Middle frontal gyrus (tissue), 1 donor: ENCODE measurements around the gene IDH2.
"Not testable (repeated sequence)": the region's sequence is repeated elsewhere in the genome, so short reads cannot be mapped to it uniquely, and the experiment has no call there.

Source experiments
- DNase-seq: peaks from one replicate; pipeline ENCODE4 v3.0.0-alpha.2; 2015; ENCODE audit warnings: low spot score; ENCODE audit errors: extremely low spot score

Gene IDH2

GRCh38 chr15:90101969-90102890 is at the start of gene IDH2:
Gene IDH2 (minus strand): TSS chr15:90102468. CDS start chr15:90102390, 78 bp downstream.
- DNase-seq: peak; percentile 74

GRCh38 chr15:90150551-90150950 is 48.3 kb upstream of the IDH2 start:
- not testable (repeated sequence) for DNase-seq

GRCh38 chr15:90149609-90150340 is 47.5 kb upstream of the IDH2 start:
- no peak for DNase-seq

GRCh38 chr15:90146198-90146761 is 44.0 kb upstream of the IDH2 start:
- DNase-seq: not testable (repeated sequence)

GRCh38 chr15:90145761-90146160 is 43.5 kb upstream of the IDH2 start:
- DNase-seq: no peak

- DNase-seq: no peak
These were observed 43.0 kb upstream of the IDH2 start for GRCh38 chr15:90145259-90145658.

GRCh38 chr15:90143166-90143655 is 40.9 kb upstream of the IDH2 start:
- no peak for DNase-seq

GRCh38 chr15:90142216-90143165 is 40.2 kb upstream of the IDH2 start:
- DNase-seq: no peak

- DNase-seq: no peak
These were observed 39.4 kb upstream of the IDH2 start for GRCh38 chr15:90141646-90142045.

GRCh38 chr15:90139549-90139948 is 37.3 kb upstream of the IDH2 start:
- DNase-seq: not testable (repeated sequence)

GRCh38 chr15:90138071-90138833 is 36.0 kb upstream of the IDH2 start:
- DNase-seq: no peak

- no peak for DNase-seq
These were observed 30.2 kb upstream of the IDH2 start for GRCh38 chr15:90132437-90132836.

- no peak for DNase-seq
These were observed 29.6 kb upstream of the IDH2 start for GRCh38 chr15:90131848-90132247.

- no peak for DNase-seq
These were observed 28.0 kb upstream of the IDH2 start for GRCh38 chr15:90130291-90130690.

- DNase-seq: no peak
These were observed 24.5 kb upstream of the IDH2 start for GRCh38 chr15:90126596-90127435.

GRCh38 chr15:90126022-90126421 is 23.8 kb upstream of the IDH2 start:
- DNase-seq: no peak

- no peak for DNase-seq
These were observed 22.2 kb upstream of the IDH2 start for GRCh38 chr15:90124507-90124906.

GRCh38 chr15:90121086-90121485 is 18.8 kb upstream of the IDH2 start:
- DNase-seq: no peak

- no peak for DNase-seq
These were observed 17.1 kb upstream of the IDH2 start for GRCh38 chr15:90119367-90119766.
